AG09309 (cell line): Measurements from ENCODE around the gene MCC.

Source experiments
- DNase-seq: peaks from one replicate; pipeline ENCODE4 v3.0.0-alpha.2; 2010; ENCODE audit warnings: low read depth
- H3K4me3 ChIP-seq: 2 replicates; pipeline ENCODE4 v1.5.1; 2011; ENCODE audit warnings: mild to moderate bottlenecking, low read depth, low read length, moderate library complexity; ENCODE audit not compliant: control insufficient read depth
- TF ChIP-seq, protein P1 (sequence below): IDR thresholded peaks from 2 replicates; pipeline ENCODE4 v1.5.1; 2011; ENCODE audit warnings: mild to moderate bottlenecking, low read depth, low read length, inconsistent platforms; ENCODE audit not compliant: insufficient read depth, control insufficient read depth; ENCODE audit errors: missing control alignments

The MCC gene

DNA sequence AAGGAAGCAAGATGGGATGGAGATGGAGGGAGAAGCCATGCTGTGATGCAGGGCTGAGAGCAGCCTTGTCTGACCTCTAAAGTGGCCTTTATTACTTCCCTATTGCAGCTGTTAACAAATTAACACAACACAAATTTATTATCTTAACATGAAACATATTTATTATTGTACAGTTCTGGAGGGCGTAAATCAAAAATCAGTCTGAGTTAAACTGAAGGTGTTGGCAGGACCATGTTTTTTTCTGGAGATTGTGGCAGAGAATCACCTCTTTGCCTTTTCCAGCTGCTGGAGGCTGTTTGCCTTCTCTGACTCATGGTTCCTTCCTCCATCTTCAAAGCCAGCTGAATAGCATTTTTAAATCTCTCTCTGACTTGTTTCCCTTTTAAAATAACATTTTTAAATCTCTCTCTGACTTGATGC is 7.2 kb upstream of the MCC start:
- TF ChIP-seq, protein P1, sequence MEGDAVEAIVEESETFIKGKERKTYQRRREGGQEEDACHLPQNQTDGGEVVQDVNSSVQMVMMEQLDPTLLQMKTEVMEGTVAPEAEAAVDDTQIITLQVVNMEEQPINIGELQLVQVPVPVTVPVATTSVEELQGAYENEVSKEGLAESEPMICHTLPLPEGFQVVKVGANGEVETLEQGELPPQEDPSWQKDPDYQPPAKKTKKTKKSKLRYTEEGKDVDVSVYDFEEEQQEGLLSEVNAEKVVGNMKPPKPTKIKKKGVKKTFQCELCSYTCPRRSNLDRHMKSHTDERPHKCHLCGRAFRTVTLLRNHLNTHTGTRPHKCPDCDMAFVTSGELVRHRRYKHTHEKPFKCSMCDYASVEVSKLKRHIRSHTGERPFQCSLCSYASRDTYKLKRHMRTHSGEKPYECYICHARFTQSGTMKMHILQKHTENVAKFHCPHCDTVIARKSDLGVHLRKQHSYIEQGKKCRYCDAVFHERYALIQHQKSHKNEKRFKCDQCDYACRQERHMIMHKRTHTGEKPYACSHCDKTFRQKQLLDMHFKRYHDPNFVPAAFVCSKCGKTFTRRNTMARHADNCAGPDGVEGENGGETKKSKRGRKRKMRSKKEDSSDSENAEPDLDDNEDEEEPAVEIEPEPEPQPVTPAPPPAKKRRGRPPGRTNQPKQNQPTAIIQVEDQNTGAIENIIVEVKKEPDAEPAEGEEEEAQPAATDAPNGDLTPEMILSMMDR, result no peak
- no peak for DNase-seq
- H3K4me3 ChIP-seq, result no peak overlapping the region

DNA sequence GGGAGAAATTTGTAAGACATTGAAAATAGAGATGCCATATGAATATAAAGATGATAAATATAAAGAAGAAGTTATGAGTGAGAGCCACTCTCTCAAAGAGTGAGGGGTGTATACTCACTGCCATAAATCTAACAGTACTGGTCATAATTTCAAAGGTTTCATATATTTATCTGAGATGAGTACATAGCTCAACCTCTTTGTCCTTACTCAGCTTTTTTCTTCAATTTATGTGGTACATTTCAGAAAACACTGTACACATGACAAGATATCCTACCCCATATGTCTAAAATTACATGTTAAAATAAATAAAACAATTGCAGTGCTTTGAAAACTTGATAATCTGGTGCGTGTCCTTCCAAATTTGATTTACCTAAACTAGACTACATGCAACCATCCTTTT is 5.2 kb upstream of the MCC start:
- TF ChIP-seq, protein P1, result no peak
- no peak overlapping the region for H3K4me3 ChIP-seq
- DNase-seq, result no peak

DNA sequence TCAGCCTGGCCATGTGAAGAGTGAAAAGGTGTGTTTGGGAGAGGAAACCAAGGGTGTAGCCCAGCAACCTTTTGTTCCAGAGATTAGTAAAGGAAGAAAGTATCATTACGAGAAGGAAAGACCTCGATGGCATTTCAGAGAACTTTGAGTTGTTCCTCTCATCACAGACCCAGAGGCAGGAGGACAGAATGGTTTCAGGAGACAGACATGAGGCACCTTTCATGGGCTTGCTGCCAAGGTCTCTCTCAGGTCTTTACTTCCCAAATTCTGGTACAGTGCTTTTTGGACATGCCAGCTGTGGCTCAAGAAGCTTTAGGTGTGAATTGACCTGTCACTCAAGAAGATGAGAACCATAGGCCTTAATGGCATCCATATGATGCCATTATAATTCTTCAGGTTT is 2.8 kb upstream of the MCC start:
- H3K4me3 ChIP-seq, result no peak overlapping the region
- no peak for DNase-seq
- TF ChIP-seq, protein P1, result no peak

DNA sequence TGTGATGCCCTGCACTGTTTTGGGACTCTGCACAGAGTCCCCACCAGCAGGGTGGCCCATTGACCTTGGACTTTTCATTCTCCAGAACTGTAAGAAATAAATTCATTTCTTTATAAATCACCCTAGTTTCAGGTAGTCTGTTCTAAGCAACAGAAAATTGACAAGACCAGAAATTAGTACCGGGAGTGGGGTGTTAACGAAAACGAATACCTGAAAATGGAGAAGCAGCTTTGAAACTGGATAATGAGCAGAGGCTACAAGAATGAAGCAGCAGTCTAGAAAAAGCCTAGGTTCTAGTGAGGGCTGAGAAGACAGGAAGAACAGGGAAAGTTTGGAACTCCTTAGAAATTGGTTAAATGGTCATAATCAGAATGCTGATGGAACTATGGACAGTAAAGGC is 2.1 kb upstream of the MCC start:
- no peak overlapping the region for H3K4me3 ChIP-seq
- TF ChIP-seq, protein P1, result no peak
- DNase-seq, result no peak

DNA sequence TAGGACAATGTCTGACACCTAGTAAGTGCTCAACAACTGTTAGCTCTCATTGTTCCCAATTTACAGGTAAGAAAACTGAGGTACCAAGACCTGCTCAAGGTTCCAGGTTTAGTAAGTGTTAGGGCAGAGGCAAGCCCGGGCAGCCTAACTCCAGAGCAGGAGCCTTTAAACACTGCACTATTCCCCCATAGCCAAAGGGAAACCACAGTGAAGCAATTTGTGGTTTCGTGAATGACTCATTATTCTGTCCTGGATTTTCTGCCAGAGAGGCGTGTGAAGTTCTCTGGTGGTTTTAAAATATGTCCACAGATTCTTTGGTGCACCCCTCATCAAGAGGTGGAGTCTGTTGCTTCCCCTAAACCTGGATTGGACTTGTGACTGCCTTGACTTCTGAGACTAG is 1.0 kb upstream of the MCC start:
- H3K4me3 ChIP-seq, result no peak overlapping the region
- peak; percentile 97 for DNase-seq
- TF ChIP-seq, protein P1, result no peak

DNA sequence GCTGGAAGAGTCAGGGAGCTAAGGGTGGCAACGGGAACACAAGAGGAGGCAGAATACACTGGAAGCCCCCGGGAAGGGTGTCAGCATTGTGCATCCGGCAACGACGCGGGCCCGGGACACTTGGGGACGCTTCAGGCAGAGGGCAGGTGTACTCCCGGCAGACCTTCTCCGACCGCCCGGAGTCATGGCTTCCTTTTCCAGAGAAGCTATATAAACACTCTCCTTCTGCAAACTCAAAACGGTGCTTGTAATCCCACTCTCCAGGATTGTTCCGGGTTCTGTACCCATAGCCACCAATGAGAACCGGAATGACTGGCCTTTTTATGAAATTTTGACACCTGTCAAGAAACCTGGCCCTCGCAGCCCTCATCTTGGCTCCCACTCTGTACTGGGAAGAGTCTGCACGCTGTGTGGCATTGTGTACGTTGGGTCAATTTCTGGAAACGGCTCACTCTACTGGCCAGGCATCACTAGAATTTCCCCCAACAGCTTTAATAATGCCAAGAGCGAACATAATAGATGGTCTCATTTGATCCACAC is 462 bp upstream of the MCC start:
- DNase-seq, result no peak
- H3K4me3 ChIP-seq, result peak overlapping the region; percentile 78
- TF ChIP-seq, protein P1, result no peak

DNA sequence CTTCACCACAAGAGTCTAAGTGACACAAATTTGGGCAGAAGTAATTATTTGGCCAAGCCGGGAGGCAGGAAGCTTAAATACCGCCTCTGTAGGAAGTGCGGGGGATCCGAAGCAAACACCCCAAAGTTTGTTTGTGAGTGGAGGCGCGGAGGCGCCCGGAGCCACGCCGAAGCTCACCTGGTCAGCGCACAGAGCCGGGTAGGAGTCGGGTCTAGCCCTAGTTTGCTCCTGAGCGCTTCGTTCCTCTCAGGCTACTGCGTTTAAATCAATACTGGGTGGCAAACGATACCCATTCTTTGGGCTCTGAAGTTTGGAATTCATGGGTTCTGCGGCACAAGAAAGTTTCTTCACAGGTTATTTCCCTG is 855 bp downstream of the MCC start:
- H3K4me3 ChIP-seq, result peak overlapping the region; percentile 78
- DNase-seq, result no peak
- TF ChIP-seq, protein P1, result no peak
